H9 (cell line): ENCODE results near the gene LDB2. TPM values are rescaled to one million over a fixed set of nuclear protein-coding genes. Genes with fewer than 3 reads are reported as not detected.

Source experiments
- DNase-seq: peaks from one replicate; pipeline ENCODE4 v3.0.0-alpha.2; 2017
- H2AFZ ChIP-seq: one replicate; pipeline ENCODE4 v1.6.1; 2013; ENCODE audit warnings: mild to moderate bottlenecking, low read length, control low read depth, moderate library complexity
- H2AK5ac ChIP-seq: 2 replicates; pipeline ENCODE4 v1.6.1; 2013; ENCODE audit warnings: low read length, control low read depth, mixed read lengths; ENCODE audit not compliant: insufficient read length
- H2BK120ac ChIP-seq: one replicate; pipeline ENCODE4 v1.6.1; 2013; ENCODE audit warnings: low read depth, mild to moderate bottlenecking, low read length, control low read depth, inconsistent platforms; ENCODE audit not compliant: poor library complexity, severe bottlenecking
- H2BK12ac ChIP-seq: 2 replicates; pipeline ENCODE4 v1.6.1; 2013; ENCODE audit warnings: low read length, control low read depth, mixed read lengths, low read depth; ENCODE audit not compliant: insufficient read length
- H2BK15ac ChIP-seq: 2 replicates; pipeline ENCODE4 v1.6.1; 2013; ENCODE audit warnings: low read depth, low read length, control low read depth
- H2BK20ac ChIP-seq: one replicate; pipeline ENCODE4 v1.6.1; 2013; ENCODE audit warnings: low read depth, mild to moderate bottlenecking, low read length, control low read depth, inconsistent platforms; ENCODE audit not compliant: poor library complexity, severe bottlenecking
- H2BK5ac ChIP-seq: 2 replicates; pipeline ENCODE4 v1.6.1; 2013; ENCODE audit warnings: low read length, control low read depth, mixed read lengths; ENCODE audit not compliant: insufficient read length
- H3K14ac ChIP-seq: 2 replicates; pipeline ENCODE4 v1.6.1; 2013; ENCODE audit warnings: low read length, control low read depth; ENCODE audit not compliant: insufficient read depth
- H3K18ac ChIP-seq: 2 replicates; pipeline ENCODE4 v1.6.1; 2013; ENCODE audit warnings: low read depth, mild to moderate bottlenecking, mixed read lengths, low read length, control low read depth; ENCODE audit not compliant: insufficient read length
- H3K23ac ChIP-seq: 2 replicates; pipeline ENCODE4 v1.6.1; 2013; ENCODE audit warnings: low read length, control low read depth, mixed read lengths, low read depth; ENCODE audit not compliant: insufficient read length
- H3K23me2 ChIP-seq: 2 replicates; pipeline ENCODE4 v1.6.1; 2013; ENCODE audit warnings: low read depth, mild to moderate bottlenecking, mixed read lengths, low read length, control low read depth; ENCODE audit not compliant: insufficient read length, poor library complexity, severe bottlenecking
- H3K27ac ChIP-seq: 2 replicates; pipeline ENCODE4 v1.5.1; 2013; ENCODE audit warnings: low read length, control low read depth, mixed read lengths, low read depth; ENCODE audit not compliant: insufficient read length
- H3K27me3 ChIP-seq: 2 replicates; pipeline ENCODE4 v1.6.1; 2013; ENCODE audit warnings: low read length, control low read depth, inconsistent platforms; ENCODE audit not compliant: insufficient read depth
- H3K4ac ChIP-seq: 2 replicates; pipeline ENCODE4 v1.6.1; 2013; ENCODE audit warnings: low read depth, mild to moderate bottlenecking, control low read depth, inconsistent platforms, low read length, moderate library complexity
- H3K4me1 ChIP-seq: 2 replicates; pipeline ENCODE4 v1.6.1; 2013; ENCODE audit warnings: low read length, control low read depth, inconsistent platforms; ENCODE audit not compliant: insufficient read depth
- H3K4me2 ChIP-seq: 2 replicates; pipeline ENCODE4 v1.6.1; 2013; ENCODE audit warnings: low read length, control low read depth, mixed read lengths; ENCODE audit not compliant: insufficient read length, insufficient read depth
- H3K56ac ChIP-seq: 2 replicates; pipeline ENCODE4 v1.6.1; 2013; ENCODE audit warnings: low read depth, mild to moderate bottlenecking, mixed read lengths, low read length, control low read depth; ENCODE audit not compliant: insufficient read length
- H3K79me1 ChIP-seq: 2 replicates; pipeline ENCODE4 v1.6.1; 2013; ENCODE audit warnings: low read depth, mild to moderate bottlenecking, moderate library complexity, low read length, control low read depth, inconsistent platforms; ENCODE audit not compliant: insufficient read depth, poor library complexity, severe bottlenecking
- H3K79me2 ChIP-seq: 2 replicates; pipeline ENCODE4 v1.6.1; 2013; ENCODE audit warnings: low read length, control low read depth, inconsistent platforms; ENCODE audit not compliant: insufficient read depth
- H3K9ac ChIP-seq: 2 replicates; pipeline ENCODE4 v1.6.1; 2013; ENCODE audit warnings: low read length, control low read depth, mixed read lengths; ENCODE audit not compliant: insufficient read length; ENCODE audit errors: extremely low read depth
- H3K9me3 ChIP-seq: one replicate; pipeline ENCODE4 v1.6.1; 2013; ENCODE audit warnings: low read depth, low read length, inconsistent platforms; ENCODE audit not compliant: control insufficient read depth
- H3T11ph ChIP-seq: one replicate; pipeline ENCODE4 v1.6.1; 2013; ENCODE audit warnings: mild to moderate bottlenecking, low read length, control low read depth, inconsistent platforms
- H4K20me1 ChIP-seq: one replicate; pipeline ENCODE4 v1.6.1; 2013; ENCODE audit not compliant: control insufficient read depth, insufficient read length, insufficient read depth
- H4K5ac ChIP-seq: 2 replicates; pipeline ENCODE4 v1.6.1; 2013; ENCODE audit warnings: low read depth, mild to moderate bottlenecking, mixed read lengths, low read length, control low read depth; ENCODE audit not compliant: insufficient read length
- H4K8ac ChIP-seq: replicated peaks from 2 replicates; pipeline ENCODE4 v1.6.1; 2013; ENCODE audit warnings: low read length, control low read depth, mixed read lengths, low read depth; ENCODE audit not compliant: insufficient read length
- H4K91ac ChIP-seq: 2 replicates; pipeline ENCODE4 v1.6.1; 2013; ENCODE audit warnings: low read depth, mild to moderate bottlenecking, moderate library complexity, mixed read lengths, low read length, control low read depth; ENCODE audit not compliant: insufficient read length
- H3K27ac Mint-ChIP-seq, 3 experiments: 2 replicates in 2 of 3; 3 replicates in 1 of 3; pipeline ENCODE4 v1.8.0; 2020 to 2021; ENCODE audit warnings: mixed read lengths in 3 of 3, mild to moderate bottlenecking in 1 of 3, moderate library complexity in 1 of 3
- H3K27me3 Mint-ChIP-seq: 2 replicates; pipeline ENCODE4 v1.8.0; 2021; ENCODE audit warnings: low read depth, mild to moderate bottlenecking, moderate library complexity, mixed read lengths
- H3K36me3 Mint-ChIP-seq, 3 experiments: 2 replicates in 2 of 3; 3 replicates in 1 of 3; pipeline ENCODE4 v1.8.0; 2020 to 2021; ENCODE audit warnings: low read depth in 3 of 3, mixed read lengths in 3 of 3; ENCODE audit not compliant: insufficient read depth in 1 of 3
- H3K4me1 Mint-ChIP-seq, 2 experiments: 2 replicates each; pipeline ENCODE4 v1.8.0; 2020; ENCODE audit warnings: mixed read lengths in 2 of 2
- H3K4me3 Mint-ChIP-seq, 2 experiments: 2 replicates in 1 of 2; 3 replicates in 1 of 2; pipeline ENCODE4 v1.8.0; 2020 to 2021; ENCODE audit warnings: mild to moderate bottlenecking in 2 of 2, mixed read lengths in 2 of 2, moderate library complexity in 1 of 2
- H3K9me3 Mint-ChIP-seq, 2 experiments: 2 replicates in 1 of 2; 3 replicates in 1 of 2; pipeline ENCODE4 v1.8.0; 2020; ENCODE audit warnings: mild to moderate bottlenecking in 2 of 2, mixed read lengths in 2 of 2, moderate library complexity in 1 of 2
- WGBS: extraction: QIAGEN DNeasy Blood & Tissue Kit; methylation state at CpG from one replicate; pipeline ENCODE4 v1.1.7; 2013; ENCODE audit warnings: missing lambda C conversion rate, low lambda C conversion rate, mixed read lengths; ENCODE audit not compliant: insufficient read length; ENCODE audit errors: extremely low coverage; 5-methylcytosine and 5-hydroxymethylcytosine counted together
- total RNA-seq: library from RNA; stranded (reverse); gene quantifications from 2 replicates; pipeline ENCODE4 v1.2.1, GENCODE V29; 2021
- TF ChIP-seq, protein P1 (sequence below): fragments of 200-600 bp; sonication (generic); conservative IDR thresholded peaks from 3 replicates; pipeline ENCODE4 v1.8.0; 2021; ENCODE audit warnings: antibody characterized with exemption, mild to moderate bottlenecking

Gene LDB2
- total RNA-seq, 1 experiment from 2014 or later: 22.5 TPM

DNA sequence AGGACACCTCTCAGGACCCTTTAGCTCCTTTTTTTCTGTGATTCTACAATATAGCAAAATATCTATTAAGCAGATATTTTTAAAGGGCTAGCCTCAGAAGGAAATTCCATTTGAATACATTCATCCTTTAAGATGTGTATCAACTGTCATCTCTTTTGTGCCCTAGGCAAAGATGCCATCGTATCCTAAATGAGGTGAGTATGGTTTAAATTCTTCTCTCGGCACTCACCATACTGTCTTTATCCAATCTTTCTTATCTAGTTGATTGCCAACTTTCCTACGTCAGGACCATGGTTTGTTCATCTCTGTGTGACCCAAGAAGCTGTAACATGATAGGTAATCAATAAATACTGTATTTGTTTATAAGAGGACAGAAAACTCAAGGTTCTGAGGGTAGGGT lies 176.0 kb downstream of the LDB2 start:
- Mint-ChIP-seq H3K9me3 (peaks cover 13 to 18% of the 10 kb centered on the region in 2 experiments; a peak in 4 of 5 replicates), H3K36me3 (peaks cover 6 to 23% (median 13%) of the 10 kb centered on the region in 3 experiments), H3K4me1 (peaks cover 2 to 4% of the 10 kb centered on the region in 2 experiments; a peak in 1 of 4 replicates), H3K27me3 (no peaks in the 10 kb centered on the region), H3K27ac (no peak overlapping the region), H3K4me3 (no peak overlapping the region)
- Histone ChIP-seq H3K4me1 (no peaks in the 10 kb centered on the region; the same call in 1 of the 2 replicates), H2BK12ac (no peak overlapping the region), H3K9me3 (no peaks in the 10 kb centered on the region), H2BK20ac (no peak overlapping the region), H3K9ac (no peak overlapping the region), H4K20me1 (no peaks in the 10 kb centered on the region), H3K27ac (no peak overlapping the region), H2BK15ac (no peak overlapping the region), H4K8ac (no peak overlapping the region), H3K4me2 (no peak overlapping the region), H4K5ac (no peak overlapping the region), H2AFZ (no peak overlapping the region), H3K56ac (no peak overlapping the region), H3K79me2 (no peaks in the 10 kb centered on the region; the same call in 1 of the 2 replicates), H3K23me2 (no peaks in the 10 kb centered on the region), H2BK120ac (no peak overlapping the region), H3T11ph (no peak overlapping the region), H2BK5ac (no peak overlapping the region), H3K18ac (no peak overlapping the region), H2AK5ac (no peak overlapping the region), H3K23ac (no peak overlapping the region), H3K4ac (no peak overlapping the region), H4K91ac (no peak overlapping the region), H3K27me3 (no peaks in the 10 kb centered on the region), H3K14ac (no peak overlapping the region), H3K79me1 (no peaks in the 10 kb centered on the region)
- DNase-seq: no peak
- TF ChIP-seq, protein P1, sequence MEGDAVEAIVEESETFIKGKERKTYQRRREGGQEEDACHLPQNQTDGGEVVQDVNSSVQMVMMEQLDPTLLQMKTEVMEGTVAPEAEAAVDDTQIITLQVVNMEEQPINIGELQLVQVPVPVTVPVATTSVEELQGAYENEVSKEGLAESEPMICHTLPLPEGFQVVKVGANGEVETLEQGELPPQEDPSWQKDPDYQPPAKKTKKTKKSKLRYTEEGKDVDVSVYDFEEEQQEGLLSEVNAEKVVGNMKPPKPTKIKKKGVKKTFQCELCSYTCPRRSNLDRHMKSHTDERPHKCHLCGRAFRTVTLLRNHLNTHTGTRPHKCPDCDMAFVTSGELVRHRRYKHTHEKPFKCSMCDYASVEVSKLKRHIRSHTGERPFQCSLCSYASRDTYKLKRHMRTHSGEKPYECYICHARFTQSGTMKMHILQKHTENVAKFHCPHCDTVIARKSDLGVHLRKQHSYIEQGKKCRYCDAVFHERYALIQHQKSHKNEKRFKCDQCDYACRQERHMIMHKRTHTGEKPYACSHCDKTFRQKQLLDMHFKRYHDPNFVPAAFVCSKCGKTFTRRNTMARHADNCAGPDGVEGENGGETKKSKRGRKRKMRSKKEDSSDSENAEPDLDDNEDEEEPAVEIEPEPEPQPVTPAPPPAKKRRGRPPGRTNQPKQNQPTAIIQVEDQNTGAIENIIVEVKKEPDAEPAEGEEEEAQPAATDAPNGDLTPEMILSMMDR: no peak
- WGBS: no CpG with 5 or more reads among the region's 3 CpGs
